HG03135 (cell line): ENCODE data around the gene HNRNPA2B1.

Experiments used
- ATAC-seq: cut with Tn5 transposase; IDR thresholded peaks from one replicate; pipeline ENCODE4 v1.9.1; 2021; ENCODE audit warnings: mild to moderate bottlenecking, moderate library complexity; ENCODE audit not compliant: unreplicated experiment

HNRNPA2B1 gene

GRCh38 chr7:26200444-26201246 is at the start of gene HNRNPA2B1:
Gene HNRNPA2B1, minus strand, starts transcription at chr7:26200746. Its CDS starts 169 bp downstream, at chr7:26200577.
- peak; percentile 63 for ATAC-seq

- no peak for ATAC-seq
Measured at GRCh38 chr7:26250239-26250638, 49.7 kb upstream of the HNRNPA2B1 start.

- no peak for ATAC-seq
Measured at GRCh38 chr7:26245150-26245549, 44.6 kb upstream of the HNRNPA2B1 start.

GRCh38 chr7:26238032-26238431 is 37.5 kb upstream of the HNRNPA2B1 start:
- ATAC-seq = no peak

- no peak for ATAC-seq
Measured at GRCh38 chr7:26237035-26237807, 36.7 kb upstream of the HNRNPA2B1 start.

- no peak for ATAC-seq
Measured at GRCh38 chr7:26233902-26234511, 33.5 kb upstream of the HNRNPA2B1 start.

GRCh38 chr7:26227987-26228386 is 27.4 kb upstream of the HNRNPA2B1 start:
- ATAC-seq = no peak

- no peak for ATAC-seq
Measured at GRCh38 chr7:26224359-26224758, 23.8 kb upstream of the HNRNPA2B1 start.

GRCh38 chr7:26216049-26216448 is 15.5 kb upstream of the HNRNPA2B1 start:
- no peak for ATAC-seq

- no peak for ATAC-seq
Measured at GRCh38 chr7:26213807-26214515, 13.4 kb upstream of the HNRNPA2B1 start.

GRCh38 chr7:26212921-26213718 is 12.6 kb upstream of the HNRNPA2B1 start:
- no peak for ATAC-seq

- ATAC-seq = no peak
Measured at GRCh38 chr7:26208040-26208439, 7.5 kb upstream of the HNRNPA2B1 start.

- ATAC-seq = no peak
Measured at GRCh38 chr7:26203016-26203415, 2.5 kb upstream of the HNRNPA2B1 start.

- no peak for ATAC-seq
Measured at GRCh38 chr7:26202019-26202990, 1.8 kb upstream of the HNRNPA2B1 start.

- peak; percentile 42 for ATAC-seq
Measured at GRCh38 chr7:26201247-26202018, 887 bp upstream of the HNRNPA2B1 start, which contains the start of gene CBX3. Gene CBX3, plus strand, starts transcription at chr7:26201745. Its CDS starts 1,254 bp downstream, at chr7:26202999.

GRCh38 chr7:26200038-26200443 is 505 bp downstream of the HNRNPA2B1 start:
- no peak for ATAC-seq

- no peak for ATAC-seq
Measured at GRCh38 chr7:26199301-26200037, 1.1 kb downstream of the HNRNPA2B1 start.
